GM12878 (cell line): ENCODE results near the gene EXOC3L1. TPM values are rescaled to one million over a fixed set of nuclear protein-coding genes. Genes with fewer than 3 reads are reported as not detected.
A peak's percentile ranks its signal among the peaks of the same experiment; 100 is the strongest.

ENCODE experiments used
- ATAC-seq: fragments of 200-7000 bp; cut with Tn5 transposase; 3 replicates; pipeline ENCODE4 v1.9.1; 2020; ENCODE audit warnings: mild to moderate bottlenecking, moderate library complexity
- BruUV-seq: library from RNA; stranded (reverse); fragments of 400-500 nt; replicated peaks from 2 replicates; lab custom pipeline; 2021; lab: Mats Ljungman, UMichigan
- CTCF ChIA-PET: fragments of 300-600 bp; sonication (Branson Sonifier 250); formaldehyde crosslinking; extraction: SDS; loops from one replicate; lab custom pipeline; 2021; ENCODE audit warnings: inconsistent platforms; lab: Yijun Ruan, JAX
- POLR2A ChIA-PET: fragments of 350-600 bp; formaldehyde crosslinking; extraction: SDS; loops from one replicate; lab custom pipeline; 2021; ENCODE audit warnings: inconsistent platforms; lab: Charles Lee
- RAD21 ChIA-PET: fragments of 300-600 bp; sonication (Branson Sonifier 250); formaldehyde crosslinking; loops from one replicate; lab custom pipeline; 2023; ENCODE audit warnings: antibody characterized with exemption; ENCODE audit not compliant: unreplicated experiment; lab: Charles Lee
- SMC1A ChIA-PET: fragments of 300-600 bp; sonication (Branson Sonifier 250); formaldehyde crosslinking; loops from one replicate; lab custom pipeline; 2023; ENCODE audit not compliant: unreplicated experiment, uncharacterized antibody; lab: Charles Lee
- DNase-seq: peaks from one replicate; pipeline ENCODE4 v3.0.0-alpha.2; 2011; ENCODE audit warnings: low read depth, low spot score
- FAIRE-seq: peaks from 3 replicates; lab custom pipeline; 2011; peaks lifted over from hg19 to GRCh38; lab: Jason Lieb, UNC
- H2AFZ ChIP-seq: 2 replicates; pipeline ENCODE4 v1.6.0; 2011; ENCODE audit warnings: low read depth, low read length, control low read depth; ENCODE audit not compliant: control insufficient read depth
- H3K27ac ChIP-seq: 2 replicates; pipeline ENCODE4 v1.5.1; 2011; ENCODE audit warnings: control low read depth; ENCODE audit not compliant: control insufficient read depth, insufficient read depth
- H3K27me3 ChIP-seq, 2 experiments: replicated peaks in 1 of 2; 2 replicates each; pipeline versions ENCODE4 v1.6.0 to v1.6.1; 2011; ENCODE audit warnings: low read length in 1 of 2; ENCODE audit not compliant: control insufficient read depth in 2 of 2, insufficient read depth in 2 of 2
- H3K36me3 ChIP-seq, 2 experiments: 2 replicates each; pipeline ENCODE4 v1.5.1; 2011; ENCODE audit warnings: low read length in 1 of 2; ENCODE audit not compliant: control insufficient read depth in 2 of 2, insufficient read depth in 2 of 2
- H3K4me1 ChIP-seq: 2 replicates; pipeline ENCODE4 v1.6.1; 2011; ENCODE audit warnings: mild to moderate bottlenecking, low read length, moderate library complexity, mixed read lengths; ENCODE audit not compliant: control insufficient read depth, insufficient read depth
- H3K4me2 ChIP-seq: 2 replicates; pipeline ENCODE4 v1.6.0; 2011; ENCODE audit warnings: control low read depth; ENCODE audit not compliant: control insufficient read depth, insufficient read depth
- H3K4me3 ChIP-seq: fragments of 200-600 bp; sonication (generic); 2 replicates; pipeline ENCODE4 v1.5.1; 2016
- H3K79me2 ChIP-seq: 2 replicates; pipeline ENCODE4 v1.6.0; 2011; ENCODE audit warnings: low read length; ENCODE audit not compliant: control insufficient read depth, insufficient read depth
- H3K9ac ChIP-seq: 2 replicates; pipeline ENCODE4 v1.8.0; 2011; ENCODE audit warnings: low read length, control low read depth, mixed read lengths; ENCODE audit not compliant: control insufficient read depth, insufficient read depth
- H3K9me3 ChIP-seq: replicated peaks from 3 replicates; pipeline ENCODE4 v1.5.1; 2011; ENCODE audit warnings: mild to moderate bottlenecking, low read length; ENCODE audit not compliant: control insufficient read depth, insufficient read depth
- H4K20me1 ChIP-seq: 2 replicates; pipeline ENCODE4 v1.6.0; 2011; ENCODE audit not compliant: control insufficient read depth, insufficient read depth
- CREM ChIP-seq: IDR thresholded peaks from 2 replicates; pipeline ENCODE4 v1.6.1; 2014; ENCODE audit warnings: antibody characterized with exemption, low read depth
- MEF2B ChIP-seq: fragments of 450-650 bp; IDR thresholded peaks from 2 replicates; pipeline ENCODE4 v1.6.1; 2018; ENCODE audit warnings: mild to moderate bottlenecking, moderate library complexity; ENCODE audit not compliant: partially characterized antibody, poor library complexity, severe bottlenecking
- NR2C1 ChIP-seq: fragments of 450-650 bp; IDR thresholded peaks from 2 replicates; pipeline ENCODE4 v1.6.1; 2017; ENCODE audit warnings: antibody characterized with exemption, mild to moderate bottlenecking, moderate library complexity
- PAX5 ChIP-seq: IDR thresholded peaks from 2 replicates; pipeline ENCODE4 v1.6.1; 2011; ENCODE audit warnings: low read depth, low read length, borderline replicate concordance
- POLR2AphosphoS5 ChIP-seq: IDR thresholded peaks from 2 replicates; pipeline ENCODE4 v1.6.1; 2011; ENCODE audit warnings: mild to moderate bottlenecking, low read length, inconsistent platforms
- SPI1 ChIP-seq: IDR thresholded peaks from 2 replicates; pipeline ENCODE4 v1.6.1; 2011; ENCODE audit warnings: low read depth, mild to moderate bottlenecking, low read length, moderate library complexity, borderline replicate concordance; ENCODE audit not compliant: insufficient read depth
- SUZ12 ChIP-seq: fragments of 200-600 bp; sonication (generic); IDR thresholded peaks from one replicate; pipeline ENCODE4 v1.6.1; 2018; ENCODE audit warnings: antibody characterized with exemption, mild to moderate bottlenecking; ENCODE audit not compliant: unreplicated experiment
- ZNF384 ChIP-seq: IDR thresholded peaks from 2 replicates; pipeline ENCODE4 v1.6.1; 2012; ENCODE audit warnings: low read depth, mild to moderate bottlenecking, low read length, improper control_type of control experiment, borderline replicate concordance
- ZSCAN29 ChIP-seq: fragments of 450-650 bp; IDR thresholded peaks from 2 replicates; pipeline ENCODE4 v1.6.1; 2017; ENCODE audit warnings: mild to moderate bottlenecking, moderate library complexity
- WGBS: methylation state at CpG from one replicate; pipeline ENCODE4 v1.1.6; 2016; ENCODE audit warnings: low lambda C conversion rate; ENCODE audit not compliant: insufficient replicate concordance, insufficient coverage; ENCODE audit errors: missing lambda C conversion rate; 5-methylcytosine and 5-hydroxymethylcytosine counted together
- in situ Hi-C: fragments of 300-500 bp; cut with MboI; formaldehyde crosslinking; loops from 9 replicates; pipeline ENCODE4 v1.14.3; 2018; ENCODE audit warnings: mixed read lengths
- intact Hi-C: fragments of 100-400 bp; cut with micrococcal nuclease; formaldehyde crosslinking; loops from one replicate; pipeline ENCODE4 v1.14.2; 2022; ENCODE audit not compliant: unreplicated experiment
- polyA plus RNA-seq, 11 experiments: library from polyadenylated mRNA; depleted of rRNA in 4 of 11; unstranded in 6 of 11; stranded (reverse) in 5 of 11; fragments of >200 nt; fragmentation: Nextera tagmentation in 4 of 11; fragmentation: Illumina TruSeq in 1 of 11; extraction: Ambion mirVana in 4 of 11; extraction: Trizol in 1 of 11; gene quantifications; 1 replicate in 1 of 11; 2 replicates in 10 of 11; pipeline versions ENCODE4 v1.2.1 to v1.2.3, GENCODE V29; 2011 to 2016; ENCODE audit warnings: inconsistent platforms in 2 of 11, missing spikeins in 2 of 11, low read depth in 1 of 11
- total RNA-seq, 4 experiments: library from RNA; depleted of rRNA in 3 of 4; stranded (reverse); fragments of >200 nt in 3 of 4; fragmentation: Illumina TruSeq in 1 of 4; extraction: Trizol in 1 of 4; gene quantifications; 2 replicates each; pipeline versions ENCODE4 v1.2.1 to v1.2.3, GENCODE V29; 2013 to 2021
- TF ChIP-seq, protein P1 (sequence below): fragments of 450-650 bp; formaldehyde crosslinking; IDR thresholded peaks from 2 replicates; pipeline ENCODE4 v1.5.0; 2022; ENCODE audit warnings: mild to moderate bottlenecking, missing genetic modification characterization

EXOC3L1 gene
- total and polyA plus RNA-seq, 10 of the 15 experiments (the other 5 are each of a cell fraction or from before 2014, with no cell fraction given), result 0.07 to 0.42 TPM; not detected in 8

DNA sequence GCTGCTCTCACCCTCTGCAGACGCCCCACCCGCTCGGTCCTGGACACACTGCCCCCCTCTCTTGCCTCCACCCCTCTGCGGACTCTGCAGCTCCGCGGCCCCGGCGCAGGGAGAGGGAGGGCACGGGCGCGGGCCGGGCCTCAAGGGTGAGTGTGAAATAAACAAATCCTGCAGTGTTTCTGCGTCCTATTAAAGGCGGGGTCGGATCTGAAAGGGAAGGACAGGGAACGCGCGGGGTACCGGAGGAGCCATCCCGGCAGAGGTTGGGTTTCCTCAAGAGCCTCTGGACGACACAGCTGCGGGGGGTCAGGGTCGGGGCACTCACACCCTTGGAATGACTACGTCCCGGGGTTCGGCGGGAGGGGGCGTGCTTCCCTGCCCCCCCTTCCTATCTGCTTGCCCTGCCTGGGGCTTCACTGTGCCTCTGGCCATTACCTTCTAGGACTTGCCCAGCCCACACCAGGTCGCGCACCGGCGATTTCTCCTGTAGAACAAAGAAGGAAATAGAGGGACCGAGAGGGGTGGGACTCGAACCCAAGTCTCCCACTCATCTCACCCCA, 25.9 kb downstream of the EXOC3L1 start:
- intact Hi-C loops, result no loop called here
- RAD21 ChIA-PET, result no interaction called here
- H3K4me2 ChIP-seq, result peak overlapping the region; percentile 83
- no peak for DNase-seq
- no peak overlapping the region for H3K27ac ChIP-seq
- no peaks in the 10 kb centered on the region; the same call in 1 of the 2 replicates for H4K20me1 ChIP-seq
- peaks cover 2 to 18% of the 10 kb centered on the region in 2 experiments for H3K27me3 ChIP-seq
- POLR2A ChIA-PET, result interaction anchor here (0.6 to 8.2 kb wide), 2 partner anchors 9 to 110 kb away, joined by 5 to 137 read pairs; partner anchors contain the start of gene NOL3
- no peak overlapping the region for H3K9ac ChIP-seq
- SMC1A ChIA-PET, result interaction anchor here (1.8 kb wide), 1 partner anchor 13 kb away, joined by 10 read pairs; no protein-coding TSS in a partner anchor
- no peak overlapping the region; the same call in 1 of the 2 replicates for H2AFZ ChIP-seq
- ATAC-seq, result no peak
- H3K9me3 ChIP-seq, result no peaks in the 10 kb centered on the region; the same call in 2 of the 3 replicates
- no peak for FAIRE-seq
- TF ChIP-seq SUZ12 (peak; percentile 74), POLR2AphosphoS5 (no peak)
- BruUV-seq, result no TSS peak
- CTCF ChIA-PET, result interaction anchor here (1.4 kb wide), 1 partner anchor 9 kb away, joined by 5 read pairs; no protein-coding TSS in a partner anchor
- WGBS, result 18% methylated on average over 23 of the region's 34 CpGs
- H3K36me3 ChIP-seq, result no peaks in the 10 kb centered on the region
- H3K79me2 ChIP-seq, result no peaks in the 10 kb centered on the region; the same call in 1 of the 2 replicates
- peak overlapping the region; percentile 53; the same call in 1 of the 2 replicates for H3K4me3 ChIP-seq
- in situ Hi-C loops, result no loop called here
- H3K4me1 ChIP-seq, result peaks cover 37% of the 10 kb centered on the region

DNA sequence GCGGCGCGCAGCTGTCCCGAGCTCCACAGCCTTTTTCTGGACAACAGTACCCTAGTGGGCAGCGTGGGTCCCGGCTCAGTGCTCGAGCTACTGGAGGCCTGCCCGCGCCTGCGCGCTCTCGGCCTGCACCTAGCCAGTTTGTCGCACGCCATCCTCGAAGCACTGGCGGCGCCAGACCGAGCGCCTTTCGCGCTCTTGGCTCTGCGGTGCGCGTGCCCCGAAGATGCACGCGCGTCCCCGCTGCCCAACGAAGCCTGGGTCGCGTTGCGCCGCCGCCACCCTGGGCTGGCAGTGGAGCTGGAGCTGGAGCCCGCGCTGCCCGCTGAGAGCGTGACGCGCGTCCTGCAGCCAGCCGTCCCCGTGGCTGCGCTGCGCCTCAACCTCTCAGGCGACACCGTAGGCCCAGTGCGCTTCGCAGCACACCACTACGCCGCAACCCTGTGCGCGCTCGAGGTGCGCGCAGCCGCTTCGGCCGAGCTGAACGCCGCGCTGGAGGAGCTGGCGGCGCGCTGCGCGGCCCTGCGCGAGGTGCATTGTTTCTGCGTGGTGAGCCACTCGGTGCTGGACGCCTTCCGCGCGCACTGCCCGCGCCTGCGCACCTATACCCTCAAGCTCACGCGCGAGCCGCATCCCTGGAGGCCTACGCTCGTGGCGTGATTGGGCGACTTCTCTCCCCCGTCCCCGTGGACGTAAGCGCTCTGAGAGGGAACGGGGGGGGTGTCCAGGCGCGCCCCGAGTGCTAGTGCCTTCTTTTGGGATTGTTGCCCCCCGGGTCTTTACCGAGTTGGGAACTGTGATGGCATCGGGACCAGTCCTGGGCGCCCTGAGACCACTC, 26.6 kb downstream of the EXOC3L1 start:
- peak overlapping the region; percentile 53; the same call in 1 of the 2 replicates for H3K4me3 ChIP-seq
- DNase-seq (no peak), ATAC-seq (peak; percentile 11), FAIRE-seq (no peak)
- peak overlapping the region; percentile 70 for H2AFZ ChIP-seq
- BruUV-seq, result no TSS peak
- CTCF ChIA-PET, result interaction anchor here (1.1 to 1.9 kb wide), 4 partner anchors 10 to 146 kb away, joined by 3 to 8 read pairs (median 6); no protein-coding TSS in a partner anchor
- peaks cover 2 to 18% of the 10 kb centered on the region in 2 experiments for H3K27me3 ChIP-seq
- no peak overlapping the region for H3K9ac ChIP-seq
- no peaks in the 10 kb centered on the region; the same call in 1 of the 2 replicates for H4K20me1 ChIP-seq
- H3K4me1 ChIP-seq, result peaks cover 42% of the 10 kb centered on the region
- peaks cover 4% of the 10 kb centered on the region for H3K79me2 ChIP-seq
- RAD21 ChIA-PET, result interaction anchor here (1.3 to 1.9 kb wide), 3 partner anchors 11 to 133 kb away, joined by 3 to 6 read pairs (median 6); no protein-coding TSS in a partner anchor
- H3K9me3 ChIP-seq, result no peaks in the 10 kb centered on the region; the same call in 2 of the 3 replicates
- intact Hi-C loops (no loop called here), in situ Hi-C loops (no loop called here)
- H3K27ac ChIP-seq, result no peak overlapping the region
- H3K36me3 ChIP-seq, result no peaks in the 10 kb centered on the region
- SMC1A ChIA-PET, result interaction anchor here (0.8 to 1.8 kb wide), 4 partner anchors 10 to 16 kb away, joined by 3 to 10 read pairs (median 4); no protein-coding TSS in a partner anchor
- POLR2A ChIA-PET, result interaction anchor here (0.6 to 8.2 kb wide), 6 partner anchors 10 to 135 kb away, joined by 3 to 137 read pairs (median 4); partner anchors contain the start of gene NOL3
- 10% methylated on average over 89 of the region's 99 CpGs for WGBS
- H3K4me2 ChIP-seq, result peak overlapping the region; percentile 83
- TF ChIP-seq PAX5, result no peak
- no peak for TF ChIP-seq NR2C1
- no peak for TF ChIP-seq CREM
- TF ChIP-seq, protein P1, sequence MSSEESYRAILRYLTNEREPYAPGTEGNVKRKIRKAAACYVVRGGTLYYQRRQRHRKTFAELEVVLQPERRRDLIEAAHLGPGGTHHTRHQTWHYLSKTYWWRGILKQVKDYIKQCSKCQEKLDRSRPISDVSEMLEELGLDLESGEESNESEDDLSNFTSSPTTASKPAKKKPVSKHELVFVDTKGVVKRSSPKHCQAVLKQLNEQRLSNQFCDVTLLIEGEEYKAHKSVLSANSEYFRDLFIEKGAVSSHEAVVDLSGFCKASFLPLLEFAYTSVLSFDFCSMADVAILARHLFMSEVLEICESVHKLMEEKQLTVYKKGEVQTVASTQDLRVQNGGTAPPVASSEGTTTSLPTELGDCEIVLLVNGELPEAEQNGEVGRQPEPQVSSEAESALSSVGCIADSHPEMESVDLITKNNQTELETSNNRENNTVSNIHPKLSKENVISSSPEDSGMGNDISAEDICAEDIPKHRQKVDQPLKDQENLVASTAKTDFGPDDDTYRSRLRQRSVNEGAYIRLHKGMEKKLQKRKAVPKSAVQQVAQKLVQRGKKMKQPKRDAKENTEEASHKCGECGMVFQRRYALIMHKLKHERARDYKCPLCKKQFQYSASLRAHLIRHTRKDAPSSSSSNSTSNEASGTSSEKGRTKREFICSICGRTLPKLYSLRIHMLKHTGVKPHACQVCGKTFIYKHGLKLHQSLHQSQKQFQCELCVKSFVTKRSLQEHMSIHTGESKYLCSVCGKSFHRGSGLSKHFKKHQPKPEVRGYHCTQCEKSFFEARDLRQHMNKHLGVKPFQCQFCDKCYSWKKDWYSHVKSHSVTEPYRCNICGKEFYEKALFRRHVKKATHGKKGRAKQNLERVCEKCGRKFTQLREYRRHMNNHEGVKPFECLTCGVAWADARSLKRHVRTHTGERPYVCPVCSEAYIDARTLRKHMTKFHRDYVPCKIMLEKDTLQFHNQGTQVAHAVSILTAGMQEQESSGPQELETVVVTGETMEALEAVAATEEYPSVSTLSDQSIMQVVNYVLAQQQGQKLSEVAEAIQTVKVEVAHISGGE (CRISPR knock-in tag), result no peak
- TF ChIP-seq SPI1, result no peak
- TF ChIP-seq MEF2B, result peak; percentile 18
- TF ChIP-seq ZNF384, result no peak
- no peak for TF ChIP-seq ZSCAN29
